ENCODE measurements around the gene CCNB1.

- no peak for TF ChIP-seq CTCF (conservative IDR thresholded peaks at IDR 0.05)
- no peak for TF ChIP-seq ZFX (IDR thresholded peaks at IDR 0.05)
Measured at GRCh38 chr5:69213513-69214215, 46.7 kb downstream of the CCNB1 start.
